SK-N-SH (cell line): Measurements from ENCODE around the gene FOXK2. TPM values are rescaled to one million over a fixed set of nuclear protein-coding genes. Genes with fewer than 3 reads are reported as not detected.

Experiments used
- CTCF ChIA-PET: fragments of 300-600, 350-600 bp; formaldehyde crosslinking; extraction: SDS; loops from one replicate; lab custom pipeline; 2021; lab: Yijun Ruan, JAX
- POLR2A ChIA-PET: fragments of 350-600 bp; sonication (Branson Sonifier 250); formaldehyde crosslinking; extraction: SDS; loops from one replicate; lab custom pipeline; 2020; ENCODE audit warnings: antibody characterized with exemption, inconsistent platforms; lab: Yijun Ruan, JAX
- DNase-seq: peaks from one replicate; pipeline ENCODE4 v3.0.0; 2012
- H2AFZ ChIP-seq: fragments of 200-600 bp; sonication (generic); 2 replicates; pipeline ENCODE4 v1.8.1; 2016; ENCODE audit warnings: antibody characterized with exemption, mild to moderate bottlenecking, low read depth
- H3F3A ChIP-seq: fragments of 200-600 bp; sonication (generic); replicated peaks from 2 replicates; pipeline ENCODE3; 2016; ENCODE audit warnings: antibody characterized with exemption, mild to moderate bottlenecking; ENCODE audit not compliant: insufficient read depth
- H3K27ac ChIP-seq, 2 experiments: fragments of 200-500 bp in 1 of 2; fragments of 200-600 bp in 1 of 2; sonication (Bioruptor generic) in 1 of 2; sonication (generic), shearing (Covaris generic) in 1 of 2; 2 replicates each; pipeline versions ENCODE4 v1.5.1 to v1.6.1; 2014 to 2016; ENCODE audit warnings: low read depth in 2 of 2, inconsistent platforms in 1 of 2, low read length in 1 of 2, mild to moderate bottlenecking in 1 of 2, mixed read lengths in 1 of 2
- H3K27me3 ChIP-seq: fragments of 200-600 bp; sonication (generic), shearing (Covaris generic); 2 replicates; pipeline ENCODE4 v1.6.1; 2016; ENCODE audit warnings: mixed run types; ENCODE audit not compliant: insufficient read depth
- H3K36me3 ChIP-seq, 2 experiments: fragments of 200-500 bp in 1 of 2; fragments of 200-600 bp in 1 of 2; sonication (Bioruptor generic) in 1 of 2; sonication (generic) in 1 of 2; replicated peaks in 1 of 2; 2 replicates each; pipeline versions ENCODE3 to v1.5.1; 2014 to 2016; ENCODE audit warnings: low read length in 1 of 2, mild to moderate bottlenecking in 1 of 2; ENCODE audit not compliant: insufficient read depth in 2 of 2, control insufficient read depth in 1 of 2
- H3K4me1 ChIP-seq, 2 experiments: fragments of 200-500 bp in 1 of 2; fragments of 200-600 bp in 1 of 2; sonication (Bioruptor generic) in 1 of 2; sonication (generic), shearing (Covaris generic) in 1 of 2; 2 replicates each; pipeline versions ENCODE4 v1.5.1 to v1.6.1; 2014 to 2016; ENCODE audit warnings: low read depth in 1 of 2, low read length in 1 of 2, mixed run types in 1 of 2; ENCODE audit not compliant: insufficient read depth in 2 of 2, control insufficient read depth in 1 of 2
- H3K4me2 ChIP-seq: fragments of 200-600 bp; sonication (generic), shearing (Covaris generic); 2 replicates; pipeline ENCODE4 v1.6.1; 2017; ENCODE audit warnings: mixed run types
- H3K4me3 ChIP-seq, 2 experiments: fragments of 200-500 bp in 1 of 2; fragments of 200-600 bp in 1 of 2; sonication (Bioruptor generic) in 1 of 2; sonication (generic), shearing (Covaris generic) in 1 of 2; 2 replicates each; pipeline versions ENCODE4 v1.5.1 to v1.8.1; 2014 to 2016; ENCODE audit warnings: low read depth in 2 of 2, inconsistent platforms in 1 of 2, low read length in 1 of 2, mild to moderate bottlenecking in 1 of 2, mixed read lengths in 1 of 2, moderate library complexity in 1 of 2
- H3K79me2 ChIP-seq: fragments of 200-600 bp; sonication (generic); 2 replicates; pipeline ENCODE4 v1.8.1; 2017; ENCODE audit warnings: mild to moderate bottlenecking; ENCODE audit not compliant: insufficient read depth
- H3K9ac ChIP-seq: fragments of 200-600 bp; sonication (generic); 2 replicates; pipeline ENCODE4 v1.6.1; 2017; ENCODE audit warnings: mixed run types
- H3K9me2 ChIP-seq: fragments of 200-600 bp; sonication (generic); 2 replicates; pipeline ENCODE4 v1.6.1; 2017; ENCODE audit warnings: mixed run types
- H3K9me3 ChIP-seq: fragments of 200-600 bp; sonication (generic); 2 replicates; pipeline ENCODE4 v1.6.1; 2017; ENCODE audit warnings: mixed run types, mild to moderate bottlenecking, moderate library complexity
- H4K20me1 ChIP-seq: fragments of 200-600 bp; sonication (generic); 2 replicates; pipeline ENCODE4 v1.6.1; 2017; ENCODE audit warnings: mild to moderate bottlenecking, mixed run types; ENCODE audit not compliant: insufficient read depth
- EZH2phosphoT487 ChIP-seq: fragments of 200-600 bp; sonication (generic); IDR thresholded peaks from 2 replicates; pipeline ENCODE4 v1.6.1; 2017; ENCODE audit warnings: low read depth, mixed run types, mild to moderate bottlenecking, antibody characterized with exemption, moderate library complexity, borderline replicate concordance
- RXRA ChIP-seq: IDR thresholded peaks from 2 replicates; pipeline ENCODE4 v1.4.0; 2012; ENCODE audit warnings: low read depth, mild to moderate bottlenecking, borderline replicate concordance
- YY1 ChIP-seq: IDR thresholded peaks from 2 replicates; pipeline ENCODE4 v1.4.0; 2012; ENCODE audit warnings: low read depth, mild to moderate bottlenecking
- WGBS: methylation state at CpG from one replicate; pipeline ENCODE4 v1.1.6; 2017; ENCODE audit warnings: low lambda C conversion rate; 5-methylcytosine and 5-hydroxymethylcytosine counted together
- polyA plus RNA-seq, 3 experiments: library from polyadenylated mRNA; depleted of rRNA; stranded (reverse); fragments of >200 nt; gene quantifications; 2 replicates each; pipeline ENCODE4 v1.2.3, GENCODE V29; 2012
- TF ChIP-seq, protein P1 (sequence below): fragments of 150-350 bp; IDR thresholded peaks from 2 replicates; pipeline ENCODE4 v1.6.1; 2017; ENCODE audit warnings: antibody characterized with exemption, low read length, low read depth, borderline replicate concordance
- TF ChIP-seq, protein P2 (sequence below): IDR thresholded peaks from 2 replicates; pipeline ENCODE4 v1.4.0; 2012; ENCODE audit warnings: low read depth, borderline replicate concordance
- TF ChIP-seq, protein P3 (sequence below): IDR thresholded peaks from 2 replicates; pipeline ENCODE4 v1.4.0; 2012; ENCODE audit warnings: low read depth
- TF ChIP-seq, protein P4 (sequence below): fragments of 150-350 bp; IDR thresholded peaks from 2 replicates; pipeline ENCODE4 v1.6.1; 2016; ENCODE audit warnings: mild to moderate bottlenecking, low read depth, low read length

Gene FOXK2
- polyA plus RNA-seq, 1 of the 3 experiments (the other 2 are of a cell fraction) = 36.4 TPM

DNA sequence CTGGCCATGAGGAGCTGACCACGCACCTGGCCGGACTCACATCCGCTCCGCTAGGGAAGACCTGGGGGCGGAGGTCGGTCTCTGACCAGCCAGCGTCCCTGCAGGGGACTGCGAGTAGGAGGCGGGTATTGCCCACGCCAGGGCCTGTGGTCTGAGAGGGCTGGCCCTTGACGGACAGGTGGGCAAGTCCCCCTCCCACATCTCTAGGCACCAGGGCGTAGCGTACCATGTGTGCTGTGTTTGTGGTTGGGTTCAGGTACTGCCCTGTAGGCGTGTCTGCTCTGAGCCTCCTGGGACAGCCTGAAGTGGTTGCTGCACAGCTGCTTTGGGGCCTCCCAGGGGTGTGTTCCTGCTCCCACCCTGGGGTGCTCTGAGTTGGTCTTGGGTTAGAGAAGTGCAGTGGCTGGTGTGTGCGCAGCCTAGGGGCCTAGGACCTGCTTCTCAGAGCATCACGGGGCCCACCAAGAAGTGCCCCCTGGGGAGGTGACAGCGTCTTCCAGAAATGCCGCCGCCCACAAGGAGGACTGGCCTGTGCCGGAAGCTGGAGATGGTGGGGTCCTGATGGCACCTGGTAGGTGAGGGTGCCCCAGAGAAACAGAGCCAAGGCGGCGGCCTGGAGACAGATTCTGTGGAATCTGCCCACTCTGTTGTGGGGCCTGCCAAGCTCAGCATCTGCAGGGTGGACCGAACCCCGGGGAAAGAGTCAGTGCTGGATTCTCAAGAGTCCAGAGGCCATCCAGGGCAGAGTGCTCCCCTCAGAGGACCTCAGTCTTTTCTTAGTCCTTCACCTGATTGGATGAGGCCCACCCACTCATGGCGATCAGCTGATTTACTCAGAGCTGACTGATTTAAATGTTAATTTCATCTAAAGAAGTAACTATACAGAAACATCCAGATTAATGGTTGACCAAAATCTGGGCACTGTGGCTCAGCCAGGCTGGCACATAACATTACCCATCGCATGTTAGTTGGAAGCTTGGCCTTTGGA is 80.4 kb downstream of the FOXK2 start (continued):
- TF ChIP-seq, protein P1, sequence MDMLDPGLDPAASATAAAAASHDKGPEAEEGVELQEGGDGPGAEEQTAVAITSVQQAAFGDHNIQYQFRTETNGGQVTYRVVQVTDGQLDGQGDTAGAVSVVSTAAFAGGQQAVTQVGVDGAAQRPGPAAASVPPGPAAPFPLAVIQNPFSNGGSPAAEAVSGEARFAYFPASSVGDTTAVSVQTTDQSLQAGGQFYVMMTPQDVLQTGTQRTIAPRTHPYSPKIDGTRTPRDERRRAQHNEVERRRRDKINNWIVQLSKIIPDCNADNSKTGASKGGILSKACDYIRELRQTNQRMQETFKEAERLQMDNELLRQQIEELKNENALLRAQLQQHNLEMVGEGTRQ = no peak
- no peak for TF ChIP-seq YY1
- TF ChIP-seq EZH2phosphoT487 = no peak
- TF ChIP-seq, protein P2, sequence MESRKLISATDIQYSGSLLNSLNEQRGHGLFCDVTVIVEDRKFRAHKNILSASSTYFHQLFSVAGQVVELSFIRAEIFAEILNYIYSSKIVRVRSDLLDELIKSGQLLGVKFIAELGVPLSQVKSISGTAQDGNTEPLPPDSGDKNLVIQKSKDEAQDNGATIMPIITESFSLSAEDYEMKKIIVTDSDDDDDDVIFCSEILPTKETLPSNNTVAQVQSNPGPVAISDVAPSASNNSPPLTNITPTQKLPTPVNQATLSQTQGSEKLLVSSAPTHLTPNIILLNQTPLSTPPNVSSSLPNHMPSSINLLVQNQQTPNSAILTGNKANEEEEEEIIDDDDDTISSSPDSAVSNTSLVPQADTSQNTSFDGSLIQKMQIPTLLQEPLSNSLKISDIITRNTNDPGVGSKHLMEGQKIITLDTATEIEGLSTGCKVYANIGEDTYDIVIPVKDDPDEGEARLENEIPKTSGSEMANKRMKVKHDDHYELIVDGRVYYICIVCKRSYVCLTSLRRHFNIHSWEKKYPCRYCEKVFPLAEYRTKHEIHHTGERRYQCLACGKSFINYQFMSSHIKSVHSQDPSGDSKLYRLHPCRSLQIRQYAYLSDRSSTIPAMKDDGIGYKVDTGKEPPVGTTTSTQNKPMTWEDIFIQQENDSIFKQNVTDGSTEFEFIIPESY = no peak
- TF ChIP-seq, protein P3, sequence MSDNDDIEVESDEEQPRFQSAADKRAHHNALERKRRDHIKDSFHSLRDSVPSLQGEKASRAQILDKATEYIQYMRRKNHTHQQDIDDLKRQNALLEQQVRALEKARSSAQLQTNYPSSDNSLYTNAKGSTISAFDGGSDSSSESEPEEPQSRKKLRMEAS = no peak

DNA sequence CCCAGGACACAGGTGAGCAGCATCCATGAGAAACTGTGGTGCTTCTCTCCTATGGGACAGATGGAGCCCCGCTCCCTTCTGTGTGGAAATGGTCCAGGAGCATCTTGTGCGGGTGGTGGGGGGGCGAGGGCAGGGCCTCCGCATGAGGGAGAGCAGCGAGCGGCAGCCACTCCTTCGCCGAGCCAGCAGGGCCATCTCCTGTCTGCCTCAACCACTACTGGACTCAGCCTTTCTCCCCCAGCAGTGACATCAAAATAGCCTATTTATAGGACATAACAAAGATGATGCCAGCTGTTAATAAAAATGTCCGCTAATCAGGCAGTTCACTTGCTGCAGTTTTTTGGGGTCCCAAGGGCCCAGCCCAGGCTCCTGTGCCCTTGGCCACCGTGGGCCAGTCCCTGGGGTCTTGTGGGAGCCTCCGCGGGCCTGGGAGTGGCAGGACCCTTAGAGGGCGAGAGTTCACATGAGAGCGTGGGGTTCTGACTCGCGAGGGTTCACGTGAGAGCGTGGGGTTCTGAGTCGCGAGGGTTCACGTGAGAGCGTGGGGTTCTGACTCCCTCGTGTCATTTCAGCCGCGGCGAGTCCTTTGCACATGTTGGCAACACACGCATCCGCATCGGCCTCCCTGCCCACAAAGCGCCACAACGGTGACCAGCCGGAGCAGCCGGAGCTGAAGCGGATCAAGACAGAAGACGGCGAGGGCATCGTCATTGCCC is 81.4 kb downstream of the FOXK2 start:
- Histone ChIP-seq H2AFZ (no peak overlapping the region), H3K9ac (no peak overlapping the region), H3K4me3 (no peak overlapping the region), H3F3A (peaks cover 13% of the 10 kb centered on the region), H3K4me2 (no peak overlapping the region), H3K4me1 (no peaks in the 10 kb centered on the region; a peak in 1 of 4 replicates), H3K9me2 (no peaks in the 10 kb centered on the region), H3K9me3 (no peaks in the 10 kb centered on the region), H3K27ac (no peak overlapping the region), H3K27me3 (no peaks in the 10 kb centered on the region), H3K36me3 (peaks cover 58 to 75% of the 10 kb centered on the region in 2 experiments), H4K20me1 (no peaks in the 10 kb centered on the region), H3K79me2 (peaks cover 22% of the 10 kb centered on the region)
- 96% methylated on average over 36 of the region's 37 CpGs for WGBS
- ChIA-PET CTCF (interaction anchor here (0.8 to 1.5 kb wide), 4 partner anchors 10 to 570 kb away, joined by 3 to 5 read pairs (median 4); no protein-coding TSS in a partner anchor), POLR2A (no interaction called here)
- TF ChIP-seq, protein P4, sequence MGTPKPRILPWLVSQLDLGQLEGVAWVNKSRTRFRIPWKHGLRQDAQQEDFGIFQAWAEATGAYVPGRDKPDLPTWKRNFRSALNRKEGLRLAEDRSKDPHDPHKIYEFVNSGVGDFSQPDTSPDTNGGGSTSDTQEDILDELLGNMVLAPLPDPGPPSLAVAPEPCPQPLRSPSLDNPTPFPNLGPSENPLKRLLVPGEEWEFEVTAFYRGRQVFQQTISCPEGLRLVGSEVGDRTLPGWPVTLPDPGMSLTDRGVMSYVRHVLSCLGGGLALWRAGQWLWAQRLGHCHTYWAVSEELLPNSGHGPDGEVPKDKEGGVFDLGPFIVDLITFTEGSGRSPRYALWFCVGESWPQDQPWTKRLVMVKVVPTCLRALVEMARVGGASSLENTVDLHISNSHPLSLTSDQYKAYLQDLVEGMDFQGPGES = no peak
- no peak for TF ChIP-seq RXRA
- peak; percentile 35 for DNase-seq
